ENCODE data around the gene SNX4.
"Not testable (repeated sequence)": the region's sequence is repeated elsewhere in the genome, so short reads cannot be mapped to it uniquely, and the experiment has no call there.

SNX4 gene

GRCh38 chr3:125519678-125520562 is at the start of gene SNX4:
SNX4 (minus strand) TSS chr3:125520202; CDS start chr3:125520172, 30 bp downstream.
- DNase-seq (ENCODE audit: low spot score) = peak; percentile 94

DNA sequence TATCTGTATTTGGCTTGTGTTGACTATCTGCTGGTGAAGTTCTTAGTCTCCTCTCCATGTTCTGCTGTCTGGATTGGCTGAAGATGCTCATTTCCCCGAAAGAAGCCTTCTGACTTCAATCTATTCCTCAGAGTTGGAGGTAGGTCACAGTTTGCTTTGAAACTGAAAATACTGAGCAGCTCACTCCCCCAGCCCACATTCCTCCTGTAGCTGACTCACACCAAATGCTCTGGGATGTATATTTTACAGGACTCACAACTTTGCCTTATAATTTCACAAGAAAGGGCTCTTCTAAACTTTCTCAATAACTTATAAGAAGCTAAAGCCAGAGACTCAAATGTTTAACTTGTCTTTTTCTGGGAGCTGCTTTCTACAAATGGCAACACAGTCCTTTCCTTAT is 36.3 kb upstream of the SNX4 start:
- DNase-seq (ENCODE audit: low spot score) = no peak

- DNase-seq (ENCODE audit: low spot score) = no peak
These were observed 32.4 kb upstream of the SNX4 start for GRCh38 chr3:125552401-125552800.

GRCh38 chr3:125528920-125529319 is 8.9 kb upstream of the SNX4 start:
- no peak for DNase-seq (ENCODE audit: low spot score)

- DNase-seq (ENCODE audit: low spot score) = no peak
These were observed 5.2 kb upstream of the SNX4 start for GRCh38 chr3:125525153-125525552.

DNA sequence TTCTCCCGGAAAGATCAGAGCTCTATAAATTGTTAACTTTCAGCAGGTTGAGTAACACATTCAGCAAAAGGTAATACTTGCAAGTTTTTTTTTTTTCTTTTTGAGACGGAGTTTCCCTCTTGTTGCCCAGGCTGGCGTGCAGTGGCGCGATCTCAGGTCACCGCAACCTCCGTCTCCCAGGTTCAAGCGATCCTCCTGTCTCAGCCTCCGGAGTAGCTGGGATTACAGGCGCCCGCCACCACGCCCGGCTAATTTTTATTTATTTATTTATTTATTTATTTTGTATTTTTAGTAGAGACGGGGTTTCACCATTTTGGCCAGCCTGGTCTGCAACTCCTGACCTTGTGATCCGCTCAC is 539 bp upstream of the SNX4 start:
- not testable (repeated sequence) for DNase-seq (ENCODE audit: low spot score)

- DNase-seq (ENCODE audit: low spot score) = no peak
These were observed 4.6 kb downstream of the SNX4 start for GRCh38 chr3:125515421-125515820.

DNA sequence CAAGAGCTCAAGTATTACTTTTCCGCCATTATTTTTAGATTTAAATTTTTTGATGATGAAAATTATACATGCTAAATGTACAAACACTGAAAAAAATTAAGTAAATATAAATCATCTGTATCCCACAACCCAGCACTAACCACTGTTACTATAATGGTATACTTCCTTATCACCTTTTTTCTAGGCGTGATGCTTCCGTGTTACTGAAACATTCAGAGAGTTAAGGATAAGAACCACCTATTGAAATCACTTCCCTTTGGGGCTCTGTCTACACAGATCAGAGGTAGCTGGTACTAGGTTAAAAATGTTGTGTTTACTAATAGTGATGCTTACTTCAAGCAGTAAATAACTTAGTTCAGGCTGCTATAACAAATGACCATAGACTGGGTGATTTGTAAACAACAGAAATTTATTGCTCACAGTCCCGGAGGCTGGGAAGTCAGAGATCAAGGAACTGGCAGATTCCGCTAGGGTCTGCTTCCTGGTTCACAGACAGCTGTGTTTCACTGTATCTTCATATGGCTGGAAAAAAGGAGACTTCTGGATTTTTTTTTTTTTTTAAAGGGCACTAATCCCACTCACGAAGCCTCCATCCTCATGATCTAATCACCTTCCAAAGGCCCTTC is 6.4 kb downstream of the SNX4 start:
- DNase-seq (ENCODE audit: low spot score) = no peak

DNA sequence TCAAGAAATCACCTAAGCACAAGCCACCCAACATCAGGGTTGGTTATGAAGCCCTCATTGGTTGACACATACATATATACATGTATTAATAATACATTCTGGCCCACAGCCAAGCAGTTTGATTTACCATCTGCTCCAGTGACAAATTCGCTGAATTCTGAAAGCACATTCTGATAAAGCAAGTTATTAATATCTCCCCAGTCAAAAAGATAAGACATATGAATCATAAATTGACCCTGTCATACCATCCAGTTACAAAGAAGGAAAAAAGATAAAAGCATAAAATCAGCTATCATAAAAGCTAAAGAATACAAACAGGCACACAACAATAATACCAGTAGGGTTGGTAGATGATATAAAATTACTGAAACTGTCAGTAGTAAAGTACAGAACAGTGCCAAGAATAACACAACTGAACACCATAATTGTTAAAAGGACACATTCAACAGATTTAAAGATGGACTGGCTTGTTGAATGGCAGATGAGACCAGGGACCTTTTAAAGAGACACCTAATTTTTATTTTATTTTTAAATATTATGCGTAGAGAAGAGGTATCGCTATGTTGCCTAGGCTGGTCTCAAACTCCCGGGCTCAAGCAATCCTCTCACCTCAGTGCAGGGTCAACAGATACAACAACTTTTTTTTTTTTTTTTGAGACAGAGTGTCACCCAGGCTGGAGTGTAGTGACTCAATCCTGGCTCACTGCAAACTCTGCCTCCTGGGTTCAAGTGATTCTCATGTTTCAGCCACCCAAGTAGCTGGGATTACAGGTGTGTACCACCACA is 7.7 kb downstream of the SNX4 start:
- DNase-seq (ENCODE audit: low spot score) = peak; percentile 4

- no peak for DNase-seq (ENCODE audit: low spot score)
These were observed 8.4 kb downstream of the SNX4 start for GRCh38 chr3:125511420-125512118.

DNA sequence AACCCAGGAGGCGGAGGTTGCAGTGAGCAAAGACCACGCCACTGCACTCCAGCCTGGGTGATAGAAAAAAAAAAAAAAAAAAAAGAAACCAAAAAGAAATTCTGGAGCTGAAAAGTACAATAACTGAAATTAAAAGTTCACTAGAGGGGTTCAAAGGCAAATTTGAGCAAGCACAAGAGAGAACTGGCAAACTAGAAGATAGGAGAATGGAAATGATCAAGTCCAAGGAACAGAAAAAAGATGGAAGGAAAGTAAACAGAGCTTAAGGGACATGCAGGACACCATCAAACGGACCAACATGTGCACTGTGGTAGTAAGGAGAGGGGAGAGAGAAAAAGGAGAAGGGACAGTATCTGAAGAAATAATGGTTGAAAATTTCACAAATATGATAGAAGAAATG is 12.9 kb downstream of the SNX4 start:
- no peak for DNase-seq (ENCODE audit: low spot score)

GRCh38 chr3:125498630-125499029 is 21.4 kb downstream of the SNX4 start:
- no peak for DNase-seq (ENCODE audit: low spot score)

DNA sequence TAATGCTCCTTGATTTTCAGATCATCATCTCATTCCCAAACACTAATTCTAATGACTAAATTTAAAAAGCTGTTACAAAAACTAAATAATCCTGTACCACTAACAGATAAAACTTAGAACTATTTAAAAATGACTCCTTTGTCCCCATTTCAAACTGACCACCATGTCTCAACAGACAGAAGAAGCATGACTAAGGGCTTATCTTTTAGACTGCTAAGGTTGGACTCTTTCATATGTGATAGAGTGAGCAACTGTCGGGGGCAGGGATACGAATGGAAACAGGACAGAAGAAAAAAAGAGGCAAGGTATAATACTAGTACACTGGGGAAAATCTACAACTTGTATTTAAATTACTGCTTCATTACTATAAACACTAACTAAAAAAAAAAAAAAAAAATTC is 23.3 kb downstream of the SNX4 start:
- DNase-seq (ENCODE audit: low spot score) = no peak

GRCh38 chr3:125482406-125482805 is 37.6 kb downstream of the SNX4 start:
- no peak for DNase-seq (ENCODE audit: low spot score)

- DNase-seq (ENCODE audit: low spot score) = no peak
These were observed 38.2 kb downstream of the SNX4 start for GRCh38 chr3:125481786-125482185.

DNA sequence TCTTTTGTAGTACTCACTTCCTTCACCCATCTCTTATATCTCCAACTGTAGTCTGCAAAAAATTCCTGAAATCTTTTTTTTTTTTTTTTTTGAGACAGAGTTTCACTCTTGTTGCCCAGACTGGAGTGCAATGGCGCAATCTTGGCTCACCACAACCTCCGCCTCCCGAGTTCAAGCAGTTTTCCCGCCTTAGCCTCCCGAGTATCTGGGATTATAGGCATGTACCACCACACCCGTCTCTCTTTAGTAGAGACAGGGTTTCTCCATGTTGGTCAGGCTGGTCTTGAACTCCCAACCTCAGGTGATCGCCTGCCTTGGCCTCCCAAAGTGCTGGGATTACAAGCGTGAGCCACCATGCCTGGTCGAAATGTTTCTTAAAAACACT is 38.6 kb downstream of the SNX4 start:
- not testable (repeated sequence) for DNase-seq (ENCODE audit: low spot score)

- no peak for DNase-seq (ENCODE audit: low spot score)
These were observed 39.2 kb downstream of the SNX4 start for GRCh38 chr3:125480656-125481374.

- no peak for DNase-seq (ENCODE audit: low spot score)
These were observed 40.9 kb downstream of the SNX4 start for GRCh38 chr3:125479091-125479490.

DNA sequence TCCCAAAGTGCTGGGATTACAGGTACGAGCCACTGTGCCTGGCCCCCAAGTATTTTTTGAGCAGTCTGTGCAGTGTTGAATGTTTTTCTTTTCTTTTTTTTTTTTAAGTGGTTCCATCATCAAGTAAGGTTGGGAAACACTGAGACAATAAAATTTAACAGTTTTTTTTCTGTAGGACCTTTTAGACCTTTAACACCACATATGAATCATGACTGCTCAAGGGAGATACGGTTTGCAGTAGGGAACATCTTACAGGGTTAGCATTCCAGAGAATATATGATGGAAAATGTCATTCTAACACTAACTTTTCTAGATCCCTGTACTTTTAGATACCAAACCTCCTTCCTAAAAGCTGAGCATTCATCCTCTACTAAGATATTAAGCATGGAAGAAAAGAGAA is 41.7 kb downstream of the SNX4 start:
- no peak for DNase-seq (ENCODE audit: low spot score)

- no peak for DNase-seq (ENCODE audit: low spot score)
These were observed 42.3 kb downstream of the SNX4 start for GRCh38 chr3:125477701-125478100.

DNA sequence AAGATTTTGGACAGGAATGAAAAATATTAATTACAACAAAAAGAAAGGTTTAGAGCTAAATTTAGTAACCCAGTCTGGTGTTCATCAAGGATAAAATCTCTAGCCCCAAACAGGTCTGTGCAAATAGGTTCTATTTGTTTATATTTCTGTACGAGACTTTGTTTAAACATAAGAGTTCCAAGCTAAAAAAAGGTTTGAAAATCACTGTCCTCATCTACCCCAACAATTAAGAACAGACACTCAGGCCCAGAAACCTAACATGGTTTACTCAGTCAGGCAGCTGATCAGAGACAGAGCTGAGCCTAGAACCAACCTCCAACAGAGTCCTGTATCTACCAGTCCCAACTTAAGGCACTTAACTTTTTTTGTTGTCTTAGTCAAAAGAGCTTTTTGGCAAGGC is 49.3 kb downstream of the SNX4 start:
- no peak for DNase-seq (ENCODE audit: low spot score)
